Esophagus squamous epithelium (tissue), 5 donors: ENCODE data around the gene TDRD10. TPM values are rescaled to one million over a fixed set of nuclear protein-coding genes. Genes with fewer than 3 reads are reported as not detected.

Source experiments
- DNase-seq: peaks from one replicate; lab custom pipeline; 2025; lab: John Stamatoyannopoulos, UW
- H3K27ac ChIP-seq, 4 donors: fragments of 200-600 bp; sonication (generic); one replicate each; pipeline ENCODE4 v1.5.1; 2016 to 2019; ENCODE audit warnings: mild to moderate bottlenecking in 1 of 4
- H3K27me3 ChIP-seq, 4 donors: fragments of 200-600 bp; sonication (generic); 1 replicate in 3 of 4; 2 replicates in 1 of 4; pipeline versions ENCODE4 v1.5.1 to v1.6.0; 2017 to 2021; ENCODE audit warnings: antibody characterized with exemption in 1 of 4
- H3K36me3 ChIP-seq, 3 donors: fragments of 200-600 bp; sonication (generic); one replicate each; pipeline ENCODE4 v1.5.1; 2016 to 2019
- H3K4me1 ChIP-seq, 3 donors: fragments of 200-600 bp; sonication (generic); one replicate each; pipeline ENCODE4 v1.5.1; 2017 to 2019
- H3K4me3 ChIP-seq, 4 donors: fragments of 200-600 bp; sonication (generic); 1 replicate in 3 of 4; 2 replicates in 1 of 4; pipeline ENCODE4 v1.5.1; 2016 to 2019; ENCODE audit warnings: mild to moderate bottlenecking in 2 of 4, moderate library complexity in 1 of 4
- H3K9me3 ChIP-seq, 3 donors: fragments of 200-600 bp; sonication (generic); one replicate each; pipeline ENCODE4 v1.5.1; 2016 to 2019
- CTCF ChIP-seq, 6 experiments: fragments of 450-650 bp in 4 of 6; fragments of 200-600 bp in 2 of 6; sonication (generic) in 2 of 6; IDR thresholded peaks; one replicate each; pipeline ENCODE4 v1.5.1; 2016 to 2019; ENCODE audit warnings: antibody characterized with exemption in 6 of 6, mild to moderate bottlenecking in 4 of 6, moderate library complexity in 4 of 6
- POLR2A ChIP-seq, 4 donors: fragments of 450-650 bp; IDR thresholded peaks; one replicate each; pipeline ENCODE4 v1.6.1; 2017; ENCODE audit warnings: antibody characterized with exemption in 4 of 4, mild to moderate bottlenecking in 4 of 4, moderate library complexity in 3 of 4
- WGBS, 2 donors: methylation state at CpG; one replicate each; pipeline ENCODE4 v1.1.5; 2018; 5-methylcytosine and 5-hydroxymethylcytosine counted together
- intact Hi-C: fragments of 100-400 bp; cut with DNase I; formaldehyde crosslinking; loops from one replicate; pipeline ENCODE4 v1.15.0; 2022
- total RNA-seq, 4 donors: library from RNA; depleted of rRNA; stranded (reverse); fragments of >200 nt; gene quantifications; one replicate each; pipeline ENCODE4 v1.1.0, GENCODE V29; 2016
- donor health status: DM: yes; HTN: yes; CAD: no.

TDRD10 gene
- 1 to 10 TPM in 1 of 4 donors, under 1 TPM in 1, not detected in 2; 0.26 to 2.7 TPM for total RNA-seq

GRCh38 chr1:154502066-154502743 lies at the start of gene TDRD10, which contains the start of gene SHE:
Gene TDRD10, plus strand, starts transcription at chr1:154502219. Its CDS starts 4,685 bp downstream, at chr1:154506904.
Gene SHE, minus strand, starts transcription at chr1:154502412. Its CDS starts 386 bp downstream, at chr1:154502026.
- H3K27me3 ChIP-seq: peaks cover 0 to 70% (median 7%) of the 10 kb centered on the region in 4 donors
- no peaks in the 10 kb centered on the region for H3K9me3 ChIP-seq
- no peak for DNase-seq
- peak within 1 kb of the TSS; percentile 30 to 83 (median 72) for H3K27ac ChIP-seq
- intact Hi-C loops: no loop called here
- H3K36me3 ChIP-seq: no peaks in the 10 kb centered on the region
- 10% methylated on average over 2 of the region's 90 CpGs; no CpG with 5 or more reads in 1 of the 2 donors for WGBS, 2 donors
- H3K4me1 ChIP-seq: peaks cover 9 to 40% (median 12%) of the 10 kb centered on the region in 3 donors
- TF ChIP-seq CTCF (IDR thresholded peaks at IDR 0.05): no peak
- TF ChIP-seq POLR2A (IDR thresholded peaks at IDR 0.05): peak in 1 of 4 donors; percentile 24
- peak within 1 kb of the TSS; percentile 35 to 77 (median 48) for H3K4me3 ChIP-seq

DNA sequence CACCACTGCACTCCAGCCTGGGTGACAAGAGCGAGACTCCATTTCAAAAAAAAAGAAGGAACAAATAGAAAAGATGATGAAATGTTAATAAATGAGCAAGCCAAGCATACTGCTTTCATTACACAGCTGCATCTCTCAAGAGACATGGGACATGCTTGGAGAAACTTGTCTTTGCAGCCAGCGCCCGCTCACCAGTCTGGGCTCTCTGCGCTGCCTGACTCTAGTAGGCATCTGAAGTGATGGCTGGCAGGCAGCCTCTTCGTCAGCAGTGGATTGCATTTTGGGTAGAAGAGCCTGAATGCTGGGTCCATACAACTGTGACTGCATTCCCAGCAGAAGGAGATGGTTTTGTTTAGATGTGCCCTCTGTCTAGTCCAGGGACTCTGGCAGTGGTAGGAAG lies 48.9 kb upstream of the TDRD10 start:
- peaks cover 0 to 82% (median 28%) of the 10 kb centered on the region in 3 donors for H3K36me3 ChIP-seq
- peak overlapping the region in 3 of 4 donors; percentile 40 to 65 (median 42) for H3K27ac ChIP-seq
- H3K27me3 ChIP-seq: no peaks in the 10 kb centered on the region
- intact Hi-C loops: no loop called here
- peaks cover 7 to 27% (median 16%) of the 10 kb centered on the region in 3 donors for H3K4me1 ChIP-seq
- TF ChIP-seq POLR2A (IDR thresholded peaks at IDR 0.05) (no peak), CTCF (IDR thresholded peaks at IDR 0.05) (no peak)
- 74 to 95% methylated on average over 4 to 5 of the region's 5 CpGs for WGBS, 2 donors
- DNase-seq: no peak
- no peaks in the 10 kb centered on the region for H3K9me3 ChIP-seq
- no peak overlapping the region for H3K4me3 ChIP-seq

- Histone ChIP-seq H3K9me3 (no peaks in the 10 kb centered on the region), H3K27ac (peak overlapping the region; percentile 5 to 65 (median 42)), H3K4me3 (no peak overlapping the region), H3K36me3 (peaks cover 0 to 81% (median 25%) of the 10 kb centered on the region in 3 donors), H3K4me1 (peaks cover 7 to 22% (median 16%) of the 10 kb centered on the region in 3 donors), H3K27me3 (no peaks in the 10 kb centered on the region)
- WGBS, 2 donors: 34 to 44% methylated on average over 4 to 5 of the region's 5 CpGs
- TF ChIP-seq POLR2A (IDR thresholded peaks at IDR 0.05): no peak
- TF ChIP-seq CTCF (IDR thresholded peaks at IDR 0.05): no peak
- intact Hi-C loops: no loop called here
- DNase-seq: no peak
These were observed 48.3 kb upstream of the TDRD10 start for GRCh38 chr1:154453574-154454352.

DNA sequence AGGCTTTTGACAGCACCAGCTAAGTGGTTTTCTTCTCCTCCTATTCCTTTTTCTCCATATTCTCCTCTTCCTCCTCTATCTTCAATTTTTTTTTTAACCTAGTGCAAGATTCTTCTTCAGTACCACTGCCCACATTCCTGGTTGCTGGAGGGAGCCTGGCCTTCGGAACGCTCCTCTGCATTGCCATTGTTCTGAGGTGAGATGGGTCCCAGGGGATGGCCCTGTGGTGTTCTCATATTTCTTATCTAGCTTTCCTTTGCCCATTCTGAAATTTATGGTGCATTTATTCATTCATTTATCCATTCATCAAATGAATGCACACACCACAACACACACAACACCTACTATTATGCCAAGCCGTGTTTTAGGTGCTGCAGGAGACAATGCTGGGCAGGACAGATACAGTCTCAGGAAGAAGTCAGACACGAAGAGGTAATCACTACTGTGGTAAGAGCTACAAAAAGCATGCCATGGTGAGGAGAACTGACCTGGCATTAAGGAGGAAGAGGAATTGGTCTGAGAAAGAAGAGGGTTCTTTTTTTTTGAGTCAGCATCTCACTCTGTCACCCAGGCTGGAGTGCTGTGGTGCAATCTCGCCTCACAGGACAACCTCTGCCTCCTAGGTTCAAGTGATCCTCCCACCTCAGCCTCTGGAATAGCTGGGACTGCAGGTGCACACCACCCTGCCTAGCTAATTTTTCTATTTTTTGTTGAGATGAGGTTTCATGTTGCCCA lies 47.5 kb upstream of the TDRD10 start:
- DNase-seq: no peak
- Histone ChIP-seq H3K27me3 (no peaks in the 10 kb centered on the region), H3K27ac (peak overlapping the region in 2 of 4 donors; percentile 42 to 65), H3K9me3 (no peaks in the 10 kb centered on the region), H3K4me3 (no peak overlapping the region), H3K36me3 (peaks cover 0 to 80% (median 25%) of the 10 kb centered on the region in 3 donors), H3K4me1 (peaks cover 7 to 22% (median 16%) of the 10 kb centered on the region in 3 donors)
- intact Hi-C loops: no loop called here
- WGBS, 2 donors: 82 to 89% methylated on average over 5 of the region's 5 CpGs
- TF ChIP-seq POLR2A (IDR thresholded peaks at IDR 0.05) (no peak), CTCF (IDR thresholded peaks at IDR 0.05) (no peak)
